ENCODE results near the gene EIF3C. TPM values are rescaled to one million over a fixed set of nuclear protein-coding genes. Genes with fewer than 3 reads are reported as not detected.
"Not testable (repeated sequence)": the region's sequence is repeated elsewhere in the genome, so short reads cannot be mapped to it uniquely, and the experiment has no call there.

The EIF3C gene
- total and polyA plus RNA-seq, 2 of the 8 experiments (the other 6 are each of a cell fraction or from before 2014, with no cell fraction given), result 672 to 1,250 TPM

DNA sequence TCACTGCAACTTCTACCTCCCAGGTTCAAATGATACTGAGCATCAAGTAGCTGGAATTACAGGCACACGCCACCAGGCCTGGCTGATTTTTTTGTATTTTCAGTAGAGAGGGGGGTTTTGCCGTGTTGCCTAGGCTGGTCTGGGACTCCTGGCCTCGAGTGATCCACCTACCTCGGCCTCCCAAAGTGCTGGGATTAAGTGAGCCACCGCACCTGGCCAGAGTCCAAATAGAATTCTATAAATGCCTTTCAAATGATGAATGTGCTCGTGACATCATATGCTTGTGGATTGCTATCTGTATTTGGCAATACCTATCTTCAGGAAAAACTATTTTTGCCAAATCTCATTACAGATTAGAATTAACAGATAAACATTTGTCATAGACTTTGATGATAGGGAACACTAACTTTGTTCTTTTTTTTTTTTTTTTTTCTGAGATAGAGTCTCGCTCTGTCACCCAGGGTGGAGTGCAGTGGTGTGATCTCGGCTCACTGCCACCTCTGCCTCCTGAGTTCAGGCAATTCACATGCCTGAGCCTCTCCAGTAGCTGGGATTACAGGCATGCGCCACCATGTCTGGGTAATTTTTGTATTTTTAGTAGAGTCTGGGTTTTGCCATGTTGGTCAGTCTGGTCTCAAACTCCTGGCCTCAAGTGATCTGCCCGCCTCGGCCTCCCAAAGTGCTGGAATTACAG is 17.9 kb upstream of the EIF3C start:
- H3K23ac ChIP-seq (ENCODE audit: insufficient read length); H2AFZ ChIP-seq (ENCODE audit: low read length); H3K79me2 ChIP-seq (ENCODE audit: control insufficient read depth in 1 of 2, insufficient read depth in 2 of 2, low read length in 2 of 2); DNase-seq (ENCODE audit: low read depth in 1 of 2, low spot score in 2 of 2); H3K4me1 ChIP-seq (replicated peaks in 1 of 4; ENCODE audit: control insufficient read depth in 3 of 4, insufficient read depth in 4 of 4, low read length in 3 of 4); H3K9me3 ChIP-seq (ENCODE audit: insufficient read depth in 2 of 2, low read depth in 1 of 2, low read length in 1 of 2); H3K14ac ChIP-seq (ENCODE audit: insufficient read length); H3K4me2 ChIP-seq (ENCODE audit: insufficient read depth in 1 of 2, low read depth in 2 of 2, low read length in 2 of 2); H2BK12ac ChIP-seq (ENCODE audit: low read depth, low read length); H3K27ac ChIP-seq (ENCODE audit: low read depth, low read length); H3K36me3 ChIP-seq (ENCODE audit: control insufficient read depth in 2 of 4, insufficient read depth in 4 of 4, low read length in 3 of 4); H3K9ac ChIP-seq (replicated peaks in 1 of 4; ENCODE audit: extremely low read depth in 1 of 4, low read depth in 3 of 4, low read length in 3 of 4); H2BK15ac ChIP-seq (ENCODE audit: low read length); FAIRE-seq; H3K27me3 ChIP-seq (replicated peaks in 1 of 4; ENCODE audit: control insufficient read depth in 3 of 4, extremely low read depth in 1 of 4, insufficient read depth in 3 of 4, low read length in 3 of 4); H4K91ac ChIP-seq (replicated peaks; ENCODE audit: insufficient read length, low read length); H3K4me3 ChIP-seq (ENCODE audit: extremely low read depth in 1 of 4, insufficient read depth in 2 of 4, low read depth in 3 of 4, low read length in 4 of 4); H3K23me2 ChIP-seq (ENCODE audit: low read depth, low read length); H2AK5ac ChIP-seq (ENCODE audit: low read depth, low read length); H3K18ac ChIP-seq (ENCODE audit: extremely low read depth, low read length); H4K8ac ChIP-seq (ENCODE audit: extremely low read depth, insufficient read depth, low read length); H4K5ac ChIP-seq (ENCODE audit: insufficient read length, low read depth, low read length); H3K79me1 ChIP-seq (ENCODE audit: low read depth, low read length); H2BK20ac ChIP-seq (ENCODE audit: low read length); H2BK120ac ChIP-seq (replicated peaks; ENCODE audit: low read depth, low read length); CTCF ChIA-PET (ENCODE audit: partially characterized antibody); H4K20me1 ChIP-seq (replicated peaks in 1 of 2; ENCODE audit: control insufficient read depth in 1 of 2, insufficient read depth in 2 of 2, low read length in 2 of 2); H3K56ac ChIP-seq (replicated peaks; ENCODE audit: insufficient read length, low read depth, low read length); H3K4ac ChIP-seq (replicated peaks; ENCODE audit: insufficient read length, low read depth, low read length); POLR2A ChIA-PET (ENCODE audit: partially characterized antibody); H2BK5ac ChIP-seq (ENCODE audit: low read depth, low read length): not testable (repeated sequence)
- WGBS, 2 experiments (ENCODE audit: extremely low coverage in 1 of 2, insufficient coverage in 1 of 2, insufficient read length in 1 of 2, insufficient replicate concordance in 2 of 2, low coverage in 1 of 2, low lambda C conversion rate in 2 of 2, missing lambda C conversion rate in 1 of 2), result no CpG with 5 or more reads among the region's 11 CpGs

DNA sequence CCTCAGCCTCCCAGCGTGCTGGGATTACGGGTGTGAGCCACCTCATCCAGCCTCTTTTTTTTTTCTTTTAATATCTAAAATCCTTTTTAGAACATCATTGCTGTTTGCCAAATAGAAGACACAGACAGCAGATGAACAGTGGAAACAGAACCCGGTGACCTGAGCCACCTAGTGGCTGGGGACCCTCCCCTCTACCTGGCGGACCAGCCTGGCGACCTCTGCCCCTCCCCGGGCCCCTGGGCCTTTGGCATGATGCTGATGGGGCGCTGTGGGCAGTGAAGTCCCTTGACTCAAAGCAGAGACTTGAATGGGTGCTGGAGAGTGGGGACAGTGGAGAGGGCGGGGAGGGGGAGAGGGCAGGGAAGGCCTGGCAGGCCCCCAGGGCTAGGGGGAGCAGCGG is 11.5 kb upstream of the EIF3C start:
- H3K18ac ChIP-seq (ENCODE audit: extremely low read depth, low read length); H2AK5ac ChIP-seq (ENCODE audit: low read depth, low read length); H3K79me2 ChIP-seq (ENCODE audit: control insufficient read depth in 1 of 2, insufficient read depth in 2 of 2, low read length in 2 of 2); H4K5ac ChIP-seq (ENCODE audit: insufficient read length, low read depth, low read length); H3K4me1 ChIP-seq (replicated peaks in 1 of 4; ENCODE audit: control insufficient read depth in 3 of 4, insufficient read depth in 4 of 4, low read length in 3 of 4); H2BK120ac ChIP-seq (replicated peaks; ENCODE audit: low read depth, low read length); H3K23me2 ChIP-seq (ENCODE audit: low read depth, low read length); H3K56ac ChIP-seq (replicated peaks; ENCODE audit: insufficient read length, low read depth, low read length); H3K27ac ChIP-seq (ENCODE audit: low read depth, low read length); H3K9me3 ChIP-seq (ENCODE audit: insufficient read depth in 2 of 2, low read depth in 1 of 2, low read length in 1 of 2); H2AFZ ChIP-seq (ENCODE audit: low read length); H4K91ac ChIP-seq (replicated peaks; ENCODE audit: insufficient read length, low read length); H3K4ac ChIP-seq (replicated peaks; ENCODE audit: insufficient read length, low read depth, low read length); H3K9ac ChIP-seq (replicated peaks in 1 of 4; ENCODE audit: extremely low read depth in 1 of 4, low read depth in 3 of 4, low read length in 3 of 4); H3K36me3 ChIP-seq (ENCODE audit: control insufficient read depth in 2 of 4, insufficient read depth in 4 of 4, low read length in 3 of 4); H3K4me3 ChIP-seq (ENCODE audit: extremely low read depth in 1 of 4, insufficient read depth in 2 of 4, low read depth in 3 of 4, low read length in 4 of 4); POLR2A ChIA-PET (ENCODE audit: partially characterized antibody); DNase-seq (ENCODE audit: low read depth in 1 of 2, low spot score in 2 of 2); H3K14ac ChIP-seq (ENCODE audit: insufficient read length); H2BK5ac ChIP-seq (ENCODE audit: low read depth, low read length); H2BK15ac ChIP-seq (ENCODE audit: low read length); H4K20me1 ChIP-seq (replicated peaks in 1 of 2; ENCODE audit: control insufficient read depth in 1 of 2, insufficient read depth in 2 of 2, low read length in 2 of 2); H2BK12ac ChIP-seq (ENCODE audit: low read depth, low read length); H3K4me2 ChIP-seq (ENCODE audit: insufficient read depth in 1 of 2, low read depth in 2 of 2, low read length in 2 of 2); H3K23ac ChIP-seq (ENCODE audit: insufficient read length); H3K27me3 ChIP-seq (replicated peaks in 1 of 4; ENCODE audit: control insufficient read depth in 3 of 4, extremely low read depth in 1 of 4, insufficient read depth in 3 of 4, low read length in 3 of 4); H4K8ac ChIP-seq (ENCODE audit: extremely low read depth, insufficient read depth, low read length); FAIRE-seq; CTCF ChIA-PET (ENCODE audit: partially characterized antibody); H3K79me1 ChIP-seq (ENCODE audit: low read depth, low read length); H2BK20ac ChIP-seq (ENCODE audit: low read length): not testable (repeated sequence)
- WGBS, 2 experiments (ENCODE audit: extremely low coverage in 1 of 2, insufficient coverage in 1 of 2, insufficient read length in 1 of 2, insufficient replicate concordance in 2 of 2, low coverage in 1 of 2, low lambda C conversion rate in 2 of 2, missing lambda C conversion rate in 1 of 2), result no CpG with 5 or more reads among the region's 9 CpGs
